SK-N-SH treated with all-trans-retinoic acid at 6 μM for 48 hours (cell line): ENCODE measurements around the gene TMEM33.

ENCODE experiments used
- RARB ChIP-seq: fragments of 250-450 bp; sonication (Bioruptor Pico); IDR thresholded peaks from 2 replicates; pipeline ENCODE4 v1.8.0; 2021; ENCODE audit warnings: mild to moderate bottlenecking, moderate library complexity
- ZFP30 ChIP-seq: fragments of 450-650 bp; formaldehyde crosslinking; IDR thresholded peaks from 2 replicates; pipeline ENCODE4 v1.5.0; 2022; ENCODE audit warnings: mild to moderate bottlenecking, moderate library complexity
- TF ChIP-seq, protein P1 (sequence below): fragments of 250-450 bp; sonication (Bioruptor Pico); IDR thresholded peaks from 2 replicates; pipeline ENCODE4 v1.8.0; 2020; ENCODE audit warnings: mild to moderate bottlenecking, moderate library complexity, borderline replicate concordance
- TF ChIP-seq, protein P2 (sequence below): fragments of 250-450 bp; sonication (Bioruptor Pico); IDR thresholded peaks from 2 replicates; pipeline ENCODE4 v1.5.1; 2021; ENCODE audit warnings: mild to moderate bottlenecking, moderate library complexity

DNA sequence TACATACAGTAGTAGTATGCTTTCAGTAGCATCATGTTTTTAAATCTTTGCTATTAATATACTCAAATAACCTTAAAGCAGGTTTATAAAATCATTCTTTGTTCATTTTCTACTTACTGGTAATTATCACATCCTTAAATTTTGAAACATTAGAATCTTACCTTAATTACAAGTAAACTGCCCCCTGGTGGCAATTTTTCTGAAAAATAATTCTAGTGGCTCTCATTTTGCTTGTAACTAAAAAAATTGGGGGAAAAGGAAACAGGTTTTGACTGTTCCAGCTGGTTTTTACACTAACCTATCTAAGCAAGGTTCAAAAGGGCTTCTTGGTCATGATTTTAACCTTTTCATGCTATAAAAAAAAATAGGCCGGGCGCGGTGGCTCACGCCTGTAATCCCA is 27.9 kb downstream of the TMEM33 start:
- no peak for TF ChIP-seq ZFP30 (CRISPR knock-in tag)
- no peak for TF ChIP-seq RARB (CRISPR knock-in tag)
- TF ChIP-seq, protein P1, sequence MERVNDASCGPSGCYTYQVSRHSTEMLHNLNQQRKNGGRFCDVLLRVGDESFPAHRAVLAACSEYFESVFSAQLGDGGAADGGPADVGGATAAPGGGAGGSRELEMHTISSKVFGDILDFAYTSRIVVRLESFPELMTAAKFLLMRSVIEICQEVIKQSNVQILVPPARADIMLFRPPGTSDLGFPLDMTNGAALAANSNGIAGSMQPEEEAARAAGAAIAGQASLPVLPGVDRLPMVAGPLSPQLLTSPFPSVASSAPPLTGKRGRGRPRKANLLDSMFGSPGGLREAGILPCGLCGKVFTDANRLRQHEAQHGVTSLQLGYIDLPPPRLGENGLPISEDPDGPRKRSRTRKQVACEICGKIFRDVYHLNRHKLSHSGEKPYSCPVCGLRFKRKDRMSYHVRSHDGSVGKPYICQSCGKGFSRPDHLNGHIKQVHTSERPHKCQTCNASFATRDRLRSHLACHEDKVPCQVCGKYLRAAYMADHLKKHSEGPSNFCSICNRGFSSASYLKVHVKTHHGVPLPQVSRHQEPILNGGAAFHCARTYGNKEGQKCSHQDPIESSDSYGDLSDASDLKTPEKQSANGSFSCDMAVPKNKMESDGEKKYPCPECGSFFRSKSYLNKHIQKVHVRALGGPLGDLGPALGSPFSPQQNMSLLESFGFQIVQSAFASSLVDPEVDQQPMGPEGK (CRISPR knock-in tag) = no peak
- TF ChIP-seq, protein P2, sequence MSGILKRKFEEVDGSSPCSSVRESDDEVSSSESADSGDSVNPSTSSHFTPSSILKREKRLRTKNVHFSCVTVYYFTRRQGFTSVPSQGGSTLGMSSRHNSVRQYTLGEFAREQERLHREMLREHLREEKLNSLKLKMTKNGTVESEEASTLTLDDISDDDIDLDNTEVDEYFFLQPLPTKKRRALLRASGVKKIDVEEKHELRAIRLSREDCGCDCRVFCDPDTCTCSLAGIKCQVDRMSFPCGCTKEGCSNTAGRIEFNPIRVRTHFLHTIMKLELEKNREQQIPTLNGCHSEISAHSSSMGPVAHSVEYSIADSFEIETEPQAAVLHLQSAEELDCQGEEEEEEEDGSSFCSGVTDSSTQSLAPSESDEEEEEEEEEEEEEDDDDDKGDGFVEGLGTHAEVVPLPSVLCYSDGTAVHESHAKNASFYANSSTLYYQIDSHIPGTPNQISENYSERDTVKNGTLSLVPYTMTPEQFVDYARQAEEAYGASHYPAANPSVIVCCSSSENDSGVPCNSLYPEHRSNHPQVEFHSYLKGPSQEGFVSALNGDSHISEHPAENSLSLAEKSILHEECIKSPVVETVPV = no peak
